Hematopoietic multipotent progenitor cell (in vitro differentiated cells): ENCODE data around the gene EARS2. TPM values are rescaled to one million over a fixed set of nuclear protein-coding genes. Genes with fewer than 3 reads are reported as not detected.
"Not testable (repeated sequence)": the region's sequence is repeated elsewhere in the genome, so short reads cannot be mapped to it uniquely, and the experiment has no call there.

ENCODE experiments used
- DNase-seq, 3 donors: peaks; one replicate each; pipeline ENCODE4 v3.0.0-alpha.2; 2011 to 2015; ENCODE audit warnings: low read depth in 2 of 3, low spot score in 2 of 3
- total RNA-seq: library from RNA; depleted of rRNA; stranded (reverse); fragments of >200 nt; gene quantifications from one replicate; pipeline ENCODE4 v1.2.3, GENCODE V29; 2012

EARS2 gene
- total RNA-seq, 1 donor: 35.8 TPM

DNA sequence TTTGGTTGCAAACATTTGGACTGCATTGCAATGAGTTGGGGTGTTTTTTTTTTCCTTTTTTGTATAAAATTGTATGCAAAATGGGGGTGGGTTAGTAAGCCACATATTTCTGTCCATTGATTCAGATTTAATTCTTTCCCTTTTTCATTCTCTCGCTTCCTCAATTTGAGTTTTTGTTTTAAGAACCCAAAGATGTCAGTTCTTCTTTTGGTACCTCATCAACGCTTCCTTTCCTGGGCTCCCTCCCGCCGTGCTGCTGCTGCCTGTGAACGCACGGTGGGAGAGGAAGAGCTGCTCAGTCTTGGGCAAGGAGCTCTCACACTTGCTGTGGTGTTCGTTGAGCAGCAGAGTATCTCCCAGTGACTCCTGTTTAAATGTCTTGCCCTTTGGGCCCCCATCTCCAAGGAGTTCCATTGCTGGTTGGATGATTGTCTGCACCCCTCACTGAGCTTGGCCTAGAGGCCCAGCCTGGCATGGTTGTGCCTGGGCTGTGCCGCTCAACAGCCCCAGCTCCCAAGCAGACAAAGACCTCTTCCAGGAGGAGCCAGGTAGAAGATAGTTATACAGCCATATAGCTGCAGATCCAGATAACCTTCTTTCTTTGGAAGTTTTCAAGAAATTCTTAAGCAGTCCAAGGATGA, 14.0 kb upstream of the EARS2 start:
- no peak for DNase-seq

DNA sequence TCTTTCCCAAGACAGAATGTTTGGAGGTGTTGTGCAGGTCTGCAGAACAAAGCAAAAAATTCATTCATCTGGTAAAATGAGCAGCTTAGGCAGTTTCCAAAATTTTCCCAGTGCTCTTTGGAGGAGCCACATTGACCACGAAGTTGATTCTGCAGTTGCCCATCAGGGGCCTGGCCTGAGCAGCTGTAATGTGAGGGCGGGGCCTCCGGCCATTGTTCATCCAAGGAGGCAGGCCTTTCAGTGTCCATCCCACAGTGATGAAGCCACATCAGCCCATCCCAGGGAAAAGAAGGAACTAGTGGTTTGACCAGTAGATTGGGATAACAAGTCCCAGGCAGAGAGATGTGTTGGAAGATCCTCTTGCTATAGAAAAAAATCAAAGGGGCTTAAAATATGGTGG, 10.5 kb upstream of the EARS2 start:
- no peak for DNase-seq

DNA sequence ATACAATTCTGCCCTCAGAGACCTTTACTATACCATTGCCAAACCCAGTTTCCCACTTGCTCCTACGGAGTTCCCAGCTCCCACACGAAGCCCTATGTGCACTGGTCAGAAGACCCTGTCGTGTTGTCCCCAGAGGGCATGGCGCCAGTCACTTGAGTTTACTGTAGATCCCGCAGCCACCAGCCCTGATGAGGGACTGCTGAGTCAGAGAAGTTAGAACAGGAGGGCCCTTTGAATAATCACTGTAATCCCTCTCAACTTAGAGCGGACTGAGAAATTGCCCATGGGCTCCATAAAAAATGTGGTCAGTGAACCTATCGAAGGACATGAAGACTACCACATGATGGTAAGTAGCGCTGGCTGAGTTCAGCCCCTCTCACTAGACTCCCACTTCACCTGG, 9.6 kb upstream of the EARS2 start:
- no peak for DNase-seq

DNA sequence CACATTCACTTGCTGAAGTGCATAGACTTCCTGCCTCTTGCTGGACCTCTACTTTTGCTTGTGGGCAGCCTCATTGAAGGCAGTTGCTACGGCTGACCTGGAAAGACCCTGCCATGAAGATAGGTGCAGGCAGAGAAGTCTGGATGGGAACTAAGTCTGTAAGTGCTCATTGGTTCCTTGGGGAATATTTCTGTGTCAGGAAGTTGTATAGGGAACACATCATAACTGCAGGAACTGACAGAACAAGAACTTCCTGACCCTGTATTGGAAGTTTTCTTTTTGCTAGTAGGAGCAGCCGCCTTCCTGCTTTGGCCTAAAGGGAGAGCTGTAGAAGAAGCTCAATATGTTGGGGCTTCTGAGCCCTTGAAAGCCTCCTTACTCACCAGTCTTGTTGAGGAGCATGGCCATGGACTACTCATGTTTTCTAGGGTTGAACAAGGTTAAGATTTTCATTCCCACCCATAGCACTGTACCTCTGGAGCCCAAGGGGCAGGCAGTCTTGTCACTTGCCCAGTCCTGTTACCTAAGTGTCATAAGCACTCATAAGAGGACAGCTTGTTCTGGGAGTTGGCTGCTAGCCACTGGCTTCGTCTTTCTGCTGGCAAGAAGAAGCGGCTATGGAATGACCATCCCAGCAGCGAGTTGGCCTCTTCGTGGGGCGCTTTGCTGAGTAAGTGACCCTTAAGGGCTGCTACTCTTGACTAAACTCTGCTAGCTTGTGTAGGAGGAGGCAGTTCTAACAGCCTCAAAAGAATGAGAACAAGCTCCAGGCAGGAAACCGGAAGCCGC, 7.6 kb upstream of the EARS2 start:
- DNase-seq: no peak

DNA sequence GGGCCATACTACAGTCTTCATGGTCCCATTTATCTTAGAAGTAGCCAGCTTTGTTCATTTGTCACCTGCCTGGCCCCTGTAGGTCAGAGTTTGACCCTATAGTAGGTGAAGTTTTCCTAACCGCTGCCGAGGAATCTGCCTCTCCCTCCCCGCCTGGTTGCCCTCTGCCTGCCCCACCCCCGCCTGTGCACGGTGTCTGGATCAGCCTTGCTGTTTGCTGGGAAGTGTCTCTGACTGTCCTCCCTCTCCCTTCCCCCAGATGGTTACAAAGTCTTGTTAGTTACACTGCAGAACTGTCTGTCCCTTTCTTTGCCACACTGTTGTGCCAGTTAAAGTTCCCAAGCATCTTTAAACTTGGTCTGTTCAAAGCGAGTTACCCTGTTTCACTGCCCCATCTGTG, 6.0 kb upstream of the EARS2 start:
- no peak for DNase-seq

DNA sequence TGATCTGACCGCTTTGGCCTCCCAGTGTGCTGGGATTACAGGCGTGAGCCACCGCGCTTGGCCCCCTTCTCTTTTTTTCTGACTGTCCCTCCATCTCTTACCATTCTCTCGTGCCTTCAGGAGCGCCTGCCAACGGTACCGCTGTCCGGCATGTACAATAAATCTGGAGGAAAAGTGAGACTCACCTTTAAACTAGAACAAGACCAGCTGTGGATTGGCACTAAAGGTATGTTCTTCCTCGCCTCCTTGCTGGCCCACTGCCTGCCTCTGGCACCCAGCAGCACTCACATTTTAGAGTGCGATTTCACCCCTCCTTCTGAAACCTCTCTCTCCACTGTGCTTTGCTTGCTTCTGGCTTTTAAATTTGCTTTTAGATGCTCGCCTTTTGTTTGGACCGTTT, 5.4 kb upstream of the EARS2 start:
- no peak for DNase-seq

DNA sequence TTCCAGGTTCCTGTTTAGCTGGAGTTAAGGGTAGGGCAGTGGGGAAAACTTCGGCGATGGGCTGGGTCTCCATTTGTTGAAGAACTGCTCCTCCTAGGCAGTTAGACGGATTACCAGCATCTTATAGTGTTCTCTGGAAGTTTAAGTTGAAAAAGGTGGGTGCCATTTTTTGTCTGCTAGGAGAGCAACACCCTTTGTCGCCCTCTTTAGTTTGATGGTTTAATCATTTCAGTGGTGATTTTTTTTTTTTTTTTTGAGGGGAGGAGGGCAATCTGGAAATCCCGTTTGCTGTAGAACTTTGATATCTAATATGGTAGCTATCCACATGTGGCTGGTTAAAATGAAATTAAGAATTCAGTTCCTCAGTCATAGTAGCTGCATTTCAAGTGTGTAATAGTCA, 4.4 kb upstream of the EARS2 start:
- peak in 1 of 3 donors; percentile 6 for DNase-seq

DNA sequence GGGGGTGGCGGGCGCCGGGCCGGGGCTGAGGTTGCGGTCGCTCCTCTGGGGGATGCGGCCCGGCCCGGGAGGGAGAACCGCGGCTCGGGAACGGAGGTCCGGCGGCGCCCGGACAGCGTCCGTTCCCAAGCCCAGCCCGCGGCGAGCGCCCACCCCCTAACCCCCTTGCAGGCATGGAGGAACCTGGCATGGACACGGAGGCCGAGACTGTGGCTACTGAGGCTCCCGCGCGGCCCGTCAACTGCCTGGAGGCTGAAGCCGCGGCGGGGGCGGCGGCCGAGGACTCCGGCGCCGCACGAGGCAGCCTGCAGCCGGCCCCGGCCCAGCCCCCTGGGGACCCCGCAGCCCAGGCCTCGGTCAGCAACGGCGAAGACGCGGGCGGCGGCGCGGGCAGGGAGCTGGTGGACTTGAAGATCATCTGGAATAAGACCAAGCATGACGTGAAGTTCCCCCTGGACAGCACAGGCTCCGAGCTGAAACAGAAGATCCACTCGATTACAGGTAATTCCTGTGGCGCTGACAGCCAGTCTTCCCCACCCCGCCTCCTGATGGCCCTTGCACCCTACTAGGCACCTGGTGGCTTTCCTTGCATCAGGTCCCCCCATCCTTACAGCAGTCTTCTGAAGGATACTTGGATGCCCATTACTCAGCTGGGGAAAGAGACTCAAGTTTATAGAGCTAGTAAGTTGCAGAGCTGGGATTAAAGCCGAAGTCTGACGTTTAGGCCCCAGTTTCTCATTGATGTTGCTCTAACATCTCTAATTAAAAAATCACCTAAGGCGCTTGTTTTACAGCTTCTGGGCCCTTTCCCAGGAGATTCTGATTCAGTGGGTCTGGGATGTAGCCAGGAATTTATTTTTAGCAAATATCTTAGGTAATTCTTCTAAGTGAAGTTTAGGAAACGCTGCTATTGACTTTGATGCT, 891 bp upstream of the EARS2 start:
- DNase-seq: no peak

DNA sequence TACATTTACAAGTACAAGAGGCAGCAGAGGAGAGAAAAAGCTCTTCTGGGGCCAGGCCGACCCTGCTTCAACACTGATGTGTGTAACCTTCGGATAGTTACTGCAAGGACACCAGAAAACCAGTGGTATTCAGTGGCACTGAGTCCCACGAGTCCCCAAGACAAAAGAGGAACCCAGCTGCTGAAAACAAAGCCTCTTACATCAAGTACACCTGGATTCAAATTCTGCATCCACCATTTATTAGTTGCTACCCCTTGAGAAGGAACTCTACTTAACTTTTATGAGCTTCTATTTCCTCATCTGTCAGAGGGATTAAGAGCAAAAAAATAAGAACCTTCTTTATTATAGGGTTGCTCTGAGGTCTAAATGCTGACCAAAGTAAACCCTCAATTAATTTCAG, 2.6 kb downstream of the EARS2 start:
- DNase-seq: no peak

DNA sequence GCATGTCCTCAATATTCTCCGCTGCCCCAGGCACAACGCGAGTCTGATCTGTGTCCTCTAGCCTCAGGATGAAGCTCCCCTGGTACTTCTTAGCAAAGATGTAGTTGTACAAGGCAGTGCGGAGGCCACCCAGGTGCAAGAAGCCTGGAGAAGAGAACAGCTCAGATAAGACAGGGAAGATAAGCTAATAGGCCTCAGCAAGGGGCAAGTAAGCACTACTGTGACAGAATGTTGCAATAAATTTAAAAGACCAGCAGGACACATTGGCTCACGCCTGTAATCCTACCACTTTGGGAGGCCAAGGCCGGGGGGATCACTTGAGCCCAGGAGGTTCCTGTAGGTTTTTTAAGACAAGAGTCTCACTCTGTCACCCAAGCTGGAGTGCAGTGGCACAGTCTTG, 5.0 kb downstream of the EARS2 start:
- DNase-seq: no peak

DNA sequence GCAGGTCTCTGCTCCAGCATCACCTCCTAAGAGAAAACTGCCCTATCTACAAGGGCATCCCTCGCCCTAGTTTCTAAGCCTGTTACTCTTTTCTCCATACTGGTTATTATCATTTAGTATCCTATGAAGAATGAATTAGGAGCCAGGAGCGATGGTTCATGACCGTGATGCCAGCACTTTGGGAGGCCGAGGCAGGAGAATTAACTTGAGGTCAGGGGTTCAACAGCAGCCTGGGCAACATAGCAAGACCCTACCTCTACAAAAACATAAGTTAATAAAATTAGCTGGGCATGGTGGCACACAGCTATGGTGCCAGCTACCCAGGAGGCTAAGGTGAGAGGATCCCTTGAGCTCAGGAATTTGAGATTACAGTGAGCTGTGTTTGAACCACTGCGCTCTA, 7.2 kb downstream of the EARS2 start:
- DNase-seq: no peak

DNA sequence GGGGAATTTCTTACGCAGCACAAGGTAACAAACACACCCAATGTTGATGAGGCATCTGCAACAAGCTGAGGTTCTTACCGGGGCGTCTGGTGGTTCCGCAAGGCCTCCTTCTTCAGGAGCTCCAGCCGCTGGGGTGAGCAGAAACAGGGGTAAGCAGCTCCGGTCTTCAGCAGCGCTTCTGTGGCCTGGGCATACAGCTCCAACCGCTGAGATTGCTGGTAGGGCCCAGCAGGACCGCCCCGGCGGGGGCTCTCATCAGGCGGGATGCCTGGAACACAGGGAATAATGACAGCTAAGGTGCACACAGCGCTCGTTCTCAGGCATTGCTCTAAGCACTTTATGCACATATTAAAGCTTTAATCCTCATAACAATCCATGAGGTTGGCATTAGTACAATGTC, 12.7 kb downstream of the EARS2 start:
- no peak for DNase-seq

DNA sequence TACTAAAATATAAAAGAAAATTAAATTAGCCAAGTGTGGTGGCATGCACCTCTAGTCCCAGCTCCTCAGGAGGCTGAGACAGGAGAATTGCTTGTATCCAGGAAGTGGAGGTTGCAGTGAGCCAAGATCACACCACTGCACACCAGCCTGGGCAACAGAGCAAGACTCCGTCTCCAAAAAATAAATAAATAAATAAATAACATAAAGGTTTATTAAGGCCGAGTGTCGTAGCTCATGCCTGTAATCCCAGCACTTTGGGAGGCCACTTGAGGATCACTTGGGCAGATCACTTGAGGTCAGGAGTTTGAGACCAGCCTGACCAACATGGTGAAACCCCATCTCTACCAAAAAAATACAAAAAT, 16.4 kb downstream of the EARS2 start:
- not testable (repeated sequence) for DNase-seq

DNA sequence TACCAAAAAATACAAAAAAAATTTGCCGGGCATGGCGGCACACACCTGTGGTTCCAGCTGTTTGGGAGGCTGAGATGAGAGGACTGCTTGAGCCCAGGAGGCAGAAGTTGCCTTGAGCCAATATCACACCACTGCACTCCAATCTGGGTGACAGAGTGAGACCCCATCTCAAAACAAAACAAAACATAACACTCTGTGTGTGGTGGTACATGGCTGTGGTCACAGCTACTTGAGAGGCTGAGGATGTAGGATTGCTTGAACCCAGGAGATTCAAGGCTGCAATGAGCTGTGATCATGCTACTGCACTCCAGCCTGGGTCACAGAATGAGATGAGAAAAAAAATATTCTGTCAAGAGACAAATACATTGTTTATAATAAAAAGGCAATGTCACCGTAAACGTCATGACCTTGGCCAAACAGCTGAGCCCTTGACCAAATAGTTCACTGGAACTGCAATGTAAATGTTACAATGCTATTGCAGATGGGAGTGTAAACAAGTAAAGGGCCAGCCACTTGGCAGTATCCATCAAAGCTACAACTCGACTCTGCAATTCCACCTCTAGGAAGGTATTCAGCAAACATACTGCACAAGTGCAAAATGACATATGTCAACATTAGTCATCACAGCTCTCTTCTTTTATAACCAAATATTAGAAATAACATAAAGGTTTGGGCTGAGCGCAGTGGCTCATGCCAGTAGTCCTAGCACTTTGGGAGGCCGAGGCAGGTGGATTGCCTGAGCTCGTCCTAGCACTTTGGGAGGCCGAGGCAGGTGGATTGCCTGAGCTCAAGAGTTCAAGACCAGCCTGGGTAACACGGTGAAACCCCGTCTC, 16.9 kb downstream of the EARS2 start:
- DNase-seq: no peak

DNA sequence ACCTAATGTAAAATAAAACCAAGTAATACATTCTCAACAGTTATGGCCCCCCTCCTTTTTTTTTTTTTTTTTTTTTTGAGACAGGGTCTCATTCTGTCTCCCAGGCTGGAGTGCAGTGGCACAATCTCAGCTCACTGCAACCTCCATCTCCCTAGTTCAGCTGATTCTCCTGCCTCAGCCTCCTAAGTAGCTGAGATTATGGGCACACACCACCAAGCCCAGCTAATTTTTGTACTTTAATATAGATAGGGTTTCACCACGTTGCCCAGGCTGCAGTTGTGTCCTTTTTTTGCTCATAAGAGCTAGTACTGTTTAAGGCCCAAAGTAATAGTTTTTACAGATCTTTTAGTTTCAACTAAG, 18.3 kb downstream of the EARS2 start:
- DNase-seq: no peak

DNA sequence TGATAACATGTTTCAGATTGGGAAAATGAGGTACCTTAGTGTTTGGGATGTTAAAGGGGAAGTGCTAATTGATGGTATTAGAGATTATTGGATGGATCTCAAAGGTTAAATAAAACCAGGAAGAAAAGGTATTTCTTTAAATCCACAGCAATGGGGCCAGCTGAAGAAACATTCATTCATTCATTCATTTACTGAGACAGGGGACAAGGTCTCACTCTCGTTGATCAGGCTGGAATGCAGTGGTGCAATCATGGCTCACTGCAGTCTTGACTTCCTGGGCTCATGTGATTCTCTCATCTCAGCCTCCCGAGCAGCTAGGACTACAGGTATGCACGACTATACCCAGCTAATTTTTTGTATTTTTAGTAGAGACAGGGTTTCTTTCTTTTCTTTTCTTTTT, 19.8 kb downstream of the EARS2 start:
- DNase-seq: no peak

DNA sequence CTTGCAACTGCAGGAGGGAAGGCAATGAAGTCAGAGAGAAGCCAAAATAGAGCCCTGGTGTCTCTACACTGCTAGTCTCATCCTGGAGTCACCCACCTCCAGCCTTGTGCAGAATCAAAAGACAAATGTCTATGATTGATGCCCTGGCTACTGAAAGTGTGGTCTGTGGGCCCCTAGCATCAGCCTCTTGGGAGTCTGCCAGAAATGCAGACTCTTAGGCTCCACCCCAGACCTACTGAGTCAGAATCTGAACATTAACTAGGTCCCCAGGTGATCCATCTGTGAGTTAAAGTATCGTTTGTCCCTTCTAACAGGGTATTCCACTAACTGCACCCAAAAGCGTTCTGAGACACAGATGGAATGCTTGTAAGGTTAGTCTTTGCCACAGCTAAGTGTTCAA, 21.2 kb downstream of the EARS2 start:
- no peak for DNase-seq

DNA sequence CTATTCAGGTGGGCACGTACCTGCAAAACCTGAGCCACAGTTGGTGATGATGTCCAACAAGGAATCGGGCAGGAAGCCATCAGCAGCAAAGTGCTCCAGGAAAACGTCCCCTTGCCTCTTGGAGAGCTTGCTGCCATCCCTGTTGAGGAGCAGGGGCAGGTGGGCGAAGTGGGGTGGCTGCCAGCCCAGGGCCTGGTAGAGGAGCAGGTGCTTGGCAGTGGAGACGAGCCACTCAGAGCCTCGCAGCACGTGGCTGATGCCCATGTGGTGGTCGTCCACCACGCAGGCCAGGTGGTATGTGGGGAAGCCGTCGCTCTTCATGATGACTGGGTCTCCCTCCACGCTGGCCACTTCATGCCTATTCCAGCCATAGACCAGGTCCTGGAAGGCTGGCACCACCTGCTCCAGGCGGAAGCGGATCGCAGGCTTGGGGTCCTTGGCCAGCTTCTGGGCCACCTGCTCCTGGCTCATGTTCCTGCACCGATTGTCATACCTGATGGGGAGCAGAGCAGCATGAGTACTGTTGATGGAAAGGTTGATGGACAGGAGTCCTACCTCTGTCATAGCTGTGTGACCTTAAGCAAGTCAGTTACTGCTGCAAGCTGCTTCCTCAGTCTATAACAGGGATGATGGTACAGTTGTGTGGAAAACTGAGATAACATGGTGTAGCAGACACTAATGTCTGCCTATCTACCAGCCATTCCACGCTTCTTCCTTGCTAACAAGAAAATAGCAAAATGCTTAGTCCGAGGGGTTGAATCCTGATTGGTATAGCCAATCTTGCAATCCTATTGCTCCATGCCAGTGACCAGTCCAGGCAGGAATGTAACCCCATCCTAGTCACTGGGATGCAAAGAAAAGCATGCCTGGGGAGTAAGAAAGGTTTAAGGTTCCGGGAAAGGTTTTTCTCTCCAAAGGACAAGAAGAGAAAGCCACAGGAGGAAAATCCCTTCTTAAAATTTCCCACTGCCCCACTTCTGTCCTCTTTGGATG, 22.0 kb downstream of the EARS2 start:
- no peak for DNase-seq

DNA sequence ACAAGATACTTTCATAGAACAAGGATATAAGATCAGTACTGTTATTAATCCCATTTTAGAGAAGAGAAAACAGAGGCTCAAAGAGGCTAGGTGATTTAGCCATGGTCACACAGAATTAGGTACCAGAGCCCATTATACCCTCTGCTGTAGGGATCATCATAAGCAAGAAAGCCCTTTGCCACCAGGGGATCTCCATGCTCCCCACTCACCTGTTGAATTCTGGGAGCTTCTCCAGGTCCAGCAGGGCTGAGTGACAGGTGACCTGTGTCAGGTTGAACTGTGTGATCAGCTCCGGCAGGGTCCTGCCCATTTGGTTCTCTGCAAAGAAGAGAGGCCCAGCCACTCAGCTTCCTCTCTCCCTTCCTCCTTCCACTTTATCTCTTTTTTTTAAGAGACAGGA, 24.7 kb downstream of the EARS2 start:
- no peak for DNase-seq

DNA sequence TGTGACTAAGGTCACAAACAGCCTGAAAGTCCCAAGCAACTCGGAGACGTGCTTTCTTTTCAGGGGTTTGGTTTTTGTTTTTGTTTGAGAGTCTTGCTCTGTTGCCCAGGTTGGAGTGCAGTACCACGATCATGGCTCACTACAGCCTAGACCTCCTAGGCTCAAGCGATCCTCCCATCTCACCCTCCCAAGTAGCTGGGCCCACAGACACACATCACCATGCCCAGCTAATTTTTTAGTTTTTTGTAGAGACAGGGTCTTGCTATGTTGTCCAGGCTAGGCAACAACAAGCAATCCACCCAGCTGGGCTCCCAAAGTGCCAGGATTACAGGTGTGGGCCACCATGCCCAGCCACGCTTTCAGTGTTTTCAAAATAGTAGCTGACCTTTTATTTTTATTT, 27.1 kb downstream of the EARS2 start:
- no peak for DNase-seq
